ENCODE results near the gene CACNA1B. TPM values are rescaled to one million over a fixed set of nuclear protein-coding genes. Genes with fewer than 3 reads are reported as not detected.

The CACNA1B gene
- total and polyA plus RNA-seq, 9 of the 15 experiments (the other 6 are each of a cell fraction or from before 2014, with no cell fraction given) = 0.01 to 0.04 TPM; not detected in 7

GRCh38 chr9:138061631-138062030 is 184.0 kb downstream of the CACNA1B start:
- Histone ChIP-seq H4K20me1 (replicated peaks; ENCODE audit: control insufficient read depth, insufficient read depth, low read length) (no peaks in the 10 kb centered on the region; the same call in 1 of the 2 replicates), H3K4me3 (no peak overlapping the region), H3K4me1 (replicated peaks in 1 of 2; ENCODE audit: control insufficient read depth in 2 of 2, insufficient read depth in 2 of 2, low read length in 2 of 2) (no peaks in the 10 kb centered on the region), H3K27me3 (ENCODE audit: control insufficient read depth in 2 of 2, insufficient read depth in 2 of 2, low read length in 2 of 2) (peaks cover 11 to 73% of the 10 kb centered on the region in 2 experiments; a peak in 4 of 5 replicates), H3K9me1 (ENCODE audit: control insufficient read depth, insufficient read depth, low read length) (no peaks in the 10 kb centered on the region), H3K36me3 (ENCODE audit: control insufficient read depth, insufficient read depth, low read length) (no peaks in the 10 kb centered on the region), H3K9ac (ENCODE audit: insufficient read depth in 1 of 2, low read depth in 2 of 2, low read length in 2 of 2) (no peak overlapping the region), H3K27ac (ENCODE audit: extremely low read depth, low read depth, low read length) (no peak overlapping the region), H3K79me2 (ENCODE audit: control insufficient read depth, insufficient read depth, low read length) (no peaks in the 10 kb centered on the region), H3K9me3 (replicated peaks; ENCODE audit: control insufficient read depth, insufficient read depth, low read depth, low read length) (no peaks in the 10 kb centered on the region), H2AFZ (ENCODE audit: low read depth, low read length) (no peak overlapping the region), H3K4me2 (ENCODE audit: insufficient read depth, low read length) (no peak overlapping the region)
- no peak for DNase-seq (ENCODE audit: extremely low read depth in 1 of 4, low spot score in 3 of 4)
- POLR2A ChIA-PET = no interaction called here
- in situ Hi-C loops (cut with MboI) (no loop called here), intact Hi-C loops (cut with micrococcal nuclease) (no loop called here)
- no peak for TF ChIP-seq ZNF140 (CRISPR knock-in tag; IDR thresholded peaks at IDR 0.05)
- TF ChIP-seq U2AF2 (optimal IDR thresholded peaks at IDR 0.05; ENCODE audit: low read depth, low read length) = no peak
- TF ChIP-seq, protein P1, sequence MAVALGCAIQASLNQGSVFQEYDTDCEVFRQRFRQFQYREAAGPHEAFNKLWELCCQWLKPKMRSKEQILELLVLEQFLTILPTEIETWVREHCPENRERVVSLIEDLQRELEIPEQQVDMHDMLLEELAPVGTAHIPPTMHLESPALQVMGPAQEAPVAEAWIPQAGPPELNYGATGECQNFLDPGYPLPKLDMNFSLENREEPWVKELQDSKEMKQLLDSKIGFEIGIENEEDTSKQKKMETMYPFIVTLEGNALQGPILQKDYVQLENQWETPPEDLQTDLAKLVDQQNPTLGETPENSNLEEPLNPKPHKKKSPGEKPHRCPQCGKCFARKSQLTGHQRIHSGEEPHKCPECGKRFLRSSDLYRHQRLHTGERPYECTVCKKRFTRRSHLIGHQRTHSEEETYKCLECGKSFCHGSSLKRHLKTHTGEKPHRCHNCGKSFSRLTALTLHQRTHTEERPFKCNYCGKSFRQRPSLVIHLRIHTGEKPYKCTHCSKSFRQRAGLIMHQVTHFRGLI (CRISPR knock-in tag; IDR thresholded peaks at IDR 0.05) = no peak
- no peak for TF ChIP-seq PCBP2 (IDR thresholded peaks at IDR 0.05; ENCODE audit: low read depth, low read length, poor library complexity, severe bottlenecking)
- TF ChIP-seq POU5F1 (IDR thresholded peaks at IDR 0.05; ENCODE audit: borderline replicate concordance, low read depth, low read length, partially characterized antibody) = no peak
- no peak for TF ChIP-seq SMARCC2 (IDR thresholded peaks at IDR 0.05; ENCODE audit: low read depth)
- WGBS (ENCODE audit: insufficient coverage, low coverage, missing lambda C conversion rate) = 3% methylated on average over 6 of the region's 6 CpGs
- CTCF ChIA-PET (ENCODE audit: low intra/inter-chr PET ratio) = no interaction called here
- no TSS peak for BruUV-seq (replicated peaks)
- no peak for ATAC-seq
- no peak for FAIRE-seq
